MM.1S (cell line): ENCODE results near the gene TAS2R5.

Source experiments
- DNase-seq: peaks from one replicate; pipeline ENCODE4 v3.0.0-alpha.2; 2015
- H2AFZ ChIP-seq: fragments of 300-600 bp; sonication (generic); 2 replicates; pipeline ENCODE4 v1.6.0; 2016; ENCODE audit warnings: antibody characterized with exemption, low read length
- H3F3A ChIP-seq: fragments of 300-600 bp; sonication (generic); 2 replicates; pipeline ENCODE4 v1.6.1; 2016; ENCODE audit warnings: mild to moderate bottlenecking, antibody characterized with exemption, low read length, moderate library complexity, mixed read lengths; ENCODE audit not compliant: insufficient read depth
- H3K27ac ChIP-seq: fragments of 300-600 bp; sonication (generic); 2 replicates; pipeline ENCODE4 v1.5.1; 2016; ENCODE audit warnings: mild to moderate bottlenecking, low read length
- H3K27me3 ChIP-seq: fragments of 300-600 bp; sonication (generic); replicated peaks from 2 replicates; pipeline ENCODE4 v1.6.0; 2016; ENCODE audit warnings: low read length; ENCODE audit not compliant: insufficient read depth
- H3K36me3 ChIP-seq: fragments of 300-600 bp; sonication (generic); replicated peaks from 2 replicates; pipeline ENCODE4 v1.6.1; 2016; ENCODE audit warnings: mild to moderate bottlenecking, low read length, mixed read lengths; ENCODE audit not compliant: insufficient read depth
- H3K4me1 ChIP-seq: fragments of 300-600 bp; sonication (generic); 2 replicates; pipeline ENCODE4 v1.6.1; 2016; ENCODE audit warnings: low read length, mixed read lengths
- H3K4me2 ChIP-seq: fragments of 300-600 bp; sonication (generic); 2 replicates; pipeline ENCODE4 v1.6.0; 2016; ENCODE audit warnings: low read depth, low read length
- H3K4me3 ChIP-seq: fragments of 300-600 bp; sonication (generic); 2 replicates; pipeline ENCODE4 v1.5.1; 2016; ENCODE audit warnings: low read length, mixed read lengths
- H3K79me2 ChIP-seq: fragments of 300-600 bp; sonication (generic); 2 replicates; pipeline ENCODE4 v1.6.1; 2016; ENCODE audit warnings: mixed run types, low read length, mixed read lengths
- H3K9ac ChIP-seq: fragments of 300-600 bp; sonication (generic); 2 replicates; pipeline ENCODE4 v1.6.1; 2016; ENCODE audit warnings: low read length, mixed read lengths
- H3K9me2 ChIP-seq: fragments of 300-600 bp; sonication (generic); replicated peaks from 2 replicates; pipeline ENCODE4 v1.6.1; 2016; ENCODE audit warnings: mild to moderate bottlenecking, low read length, mixed read lengths; ENCODE audit not compliant: insufficient read depth
- H3K9me3 ChIP-seq: fragments of 300-600 bp; sonication (generic); replicated peaks from 2 replicates; pipeline ENCODE4 v1.6.1; 2016; ENCODE audit warnings: mild to moderate bottlenecking, low read length, mixed read lengths; ENCODE audit not compliant: insufficient read depth
- H4K20me1 ChIP-seq: fragments of 300-600 bp; sonication (generic); 2 replicates; pipeline ENCODE4 v1.6.1; 2016; ENCODE audit warnings: mild to moderate bottlenecking, low read length, moderate library complexity, mixed read lengths; ENCODE audit not compliant: insufficient read depth
- EZH2 ChIP-seq: fragments of 300-600 bp; sonication (generic); optimal IDR thresholded peaks from 2 replicates; pipeline ENCODE3; 2017; ENCODE audit warnings: low read depth, mild to moderate bottlenecking, antibody characterized with exemption, low read length, mixed read lengths
- EZH2phosphoT487 ChIP-seq: fragments of 300-600 bp; sonication (generic); IDR thresholded peaks from 2 replicates; pipeline ENCODE4 v1.6.1; 2018; ENCODE audit warnings: antibody characterized with exemption, low read length
- TF ChIP-seq, protein P1 (sequence below): fragments of 300-600 bp; sonication (generic); IDR thresholded peaks from 2 replicates; pipeline ENCODE4 v1.5.1; 2016; ENCODE audit warnings: antibody characterized with exemption, low read length, mixed read lengths

The TAS2R5 gene, protein sequence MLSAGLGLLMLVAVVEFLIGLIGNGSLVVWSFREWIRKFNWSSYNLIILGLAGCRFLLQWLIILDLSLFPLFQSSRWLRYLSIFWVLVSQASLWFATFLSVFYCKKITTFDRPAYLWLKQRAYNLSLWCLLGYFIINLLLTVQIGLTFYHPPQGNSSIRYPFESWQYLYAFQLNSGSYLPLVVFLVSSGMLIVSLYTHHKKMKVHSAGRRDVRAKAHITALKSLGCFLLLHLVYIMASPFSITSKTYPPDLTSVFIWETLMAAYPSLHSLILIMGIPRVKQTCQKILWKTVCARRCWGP

DNA sequence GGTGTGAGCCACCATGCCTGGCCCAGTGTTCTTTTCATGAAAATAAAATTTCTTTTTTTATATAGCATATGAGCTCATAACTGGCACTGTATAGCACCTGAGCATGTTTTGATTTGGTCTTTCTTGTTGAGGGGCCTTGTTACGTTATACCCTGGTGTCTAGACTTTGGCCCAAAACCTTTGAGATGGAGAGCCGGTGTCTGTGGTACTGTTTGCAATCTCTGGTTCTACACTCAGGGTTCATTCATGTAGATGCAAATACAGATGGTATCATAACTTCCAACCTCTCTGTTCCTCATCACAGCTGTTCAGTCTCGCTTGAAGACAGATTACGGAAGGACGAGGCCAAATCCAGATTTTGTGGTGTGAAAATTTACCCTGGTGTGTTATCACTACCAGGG lies at the start of gene TAS2R5:
Gene TAS2R5, plus strand, starts transcription at position 301 of the 400 bp plus-strand sequence. CDS start 145 bp downstream, outside the sequence.
- H3K4me2 ChIP-seq, result no peak within 1 kb of the TSS
- H3K27me3 ChIP-seq, result no peaks in the 10 kb centered on the region
- TF ChIP-seq EZH2 (no peak), EZH2phosphoT487 (no peak)
- TF ChIP-seq, protein P1, sequence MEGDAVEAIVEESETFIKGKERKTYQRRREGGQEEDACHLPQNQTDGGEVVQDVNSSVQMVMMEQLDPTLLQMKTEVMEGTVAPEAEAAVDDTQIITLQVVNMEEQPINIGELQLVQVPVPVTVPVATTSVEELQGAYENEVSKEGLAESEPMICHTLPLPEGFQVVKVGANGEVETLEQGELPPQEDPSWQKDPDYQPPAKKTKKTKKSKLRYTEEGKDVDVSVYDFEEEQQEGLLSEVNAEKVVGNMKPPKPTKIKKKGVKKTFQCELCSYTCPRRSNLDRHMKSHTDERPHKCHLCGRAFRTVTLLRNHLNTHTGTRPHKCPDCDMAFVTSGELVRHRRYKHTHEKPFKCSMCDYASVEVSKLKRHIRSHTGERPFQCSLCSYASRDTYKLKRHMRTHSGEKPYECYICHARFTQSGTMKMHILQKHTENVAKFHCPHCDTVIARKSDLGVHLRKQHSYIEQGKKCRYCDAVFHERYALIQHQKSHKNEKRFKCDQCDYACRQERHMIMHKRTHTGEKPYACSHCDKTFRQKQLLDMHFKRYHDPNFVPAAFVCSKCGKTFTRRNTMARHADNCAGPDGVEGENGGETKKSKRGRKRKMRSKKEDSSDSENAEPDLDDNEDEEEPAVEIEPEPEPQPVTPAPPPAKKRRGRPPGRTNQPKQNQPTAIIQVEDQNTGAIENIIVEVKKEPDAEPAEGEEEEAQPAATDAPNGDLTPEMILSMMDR, result no peak
- DNase-seq, result no peak
- H3K4me1 ChIP-seq, result no peaks in the 10 kb centered on the region
- H2AFZ ChIP-seq, result no peak within 1 kb of the TSS
- no peaks in the 10 kb centered on the region for H3K79me2 ChIP-seq
- H3K9me3 ChIP-seq, result no peaks in the 10 kb centered on the region
- H3K27ac ChIP-seq, result no peak within 1 kb of the TSS
- no peak within 1 kb of the TSS for H3K4me3 ChIP-seq
- no peaks in the 10 kb centered on the region for H3K36me3 ChIP-seq
- no peaks in the 10 kb centered on the region for H3K9me2 ChIP-seq
- H4K20me1 ChIP-seq, result no peaks in the 10 kb centered on the region
- no peaks in the 10 kb centered on the region for H3F3A ChIP-seq
- no peak within 1 kb of the TSS for H3K9ac ChIP-seq

DNA sequence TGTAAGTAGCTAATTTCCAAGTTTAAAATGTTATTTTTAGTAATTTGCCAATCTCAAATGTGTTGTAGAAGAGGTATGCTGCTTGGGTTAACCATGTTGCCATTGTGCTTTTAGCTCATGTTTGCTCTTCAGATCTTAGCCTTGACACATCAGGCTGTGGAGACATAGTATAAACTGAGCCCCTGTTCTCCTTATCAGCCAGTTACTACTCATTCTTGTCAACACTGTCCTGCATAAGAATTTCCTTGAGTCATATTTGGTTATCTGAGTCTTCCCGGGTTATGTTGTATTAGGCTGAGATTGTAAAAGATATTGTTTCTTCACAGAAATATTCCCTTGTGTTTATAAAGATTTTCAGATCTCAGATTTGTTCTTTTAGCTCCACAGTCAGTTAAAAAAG lies 47.8 kb upstream of the TAS2R5 start:
- Histone ChIP-seq H3K9me2 (no peaks in the 10 kb centered on the region), H3K4me1 (peaks cover 10% of the 10 kb centered on the region), H2AFZ (no peak overlapping the region), H3K9ac (no peak overlapping the region), H3K4me2 (no peak overlapping the region), H3K9me3 (no peaks in the 10 kb centered on the region), H3F3A (peaks cover 6% of the 10 kb centered on the region), H3K27me3 (no peaks in the 10 kb centered on the region), H3K27ac (no peak overlapping the region), H3K4me3 (no peak overlapping the region), H3K79me2 (peaks cover 50% of the 10 kb centered on the region), H3K36me3 (peaks cover 19% of the 10 kb centered on the region; the same call in 1 of the 2 replicates), H4K20me1 (no peaks in the 10 kb centered on the region)
- no peak for TF ChIP-seq EZH2phosphoT487
- TF ChIP-seq, protein P1, result no peak
- TF ChIP-seq EZH2, result no peak
- no peak for DNase-seq

DNA sequence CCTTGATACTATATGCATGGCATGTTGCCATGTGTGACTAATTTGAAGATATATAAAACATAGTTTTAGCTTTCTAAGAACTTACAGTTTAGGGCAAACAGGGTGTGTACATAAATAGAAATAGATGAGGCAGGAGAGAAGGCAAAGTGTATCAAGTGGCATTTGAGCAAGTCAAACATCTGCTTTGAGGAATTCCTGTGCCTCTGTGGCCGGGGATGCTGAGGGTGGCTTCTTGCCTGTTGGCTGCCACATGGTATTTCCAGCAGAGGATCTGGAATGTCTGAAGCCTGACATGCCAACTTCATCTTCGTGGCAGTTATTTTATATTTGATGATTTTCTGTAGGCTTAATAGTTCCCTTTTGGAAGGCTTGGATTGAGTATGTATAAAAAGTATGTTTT lies 45.9 kb upstream of the TAS2R5 start:
- no peaks in the 10 kb centered on the region for H4K20me1 ChIP-seq
- H3K79me2 ChIP-seq, result peaks cover 40% of the 10 kb centered on the region
- H3K9ac ChIP-seq, result no peak overlapping the region
- H3K27me3 ChIP-seq, result no peaks in the 10 kb centered on the region
- H3K36me3 ChIP-seq, result peaks cover 30% of the 10 kb centered on the region; the same call in 1 of the 2 replicates
- no peak overlapping the region for H2AFZ ChIP-seq
- H3K9me2 ChIP-seq, result no peaks in the 10 kb centered on the region
- H3F3A ChIP-seq, result no peaks in the 10 kb centered on the region; the same call in 1 of the 2 replicates
- no peak overlapping the region for H3K4me3 ChIP-seq
- H3K27ac ChIP-seq, result no peak overlapping the region
- H3K4me2 ChIP-seq, result no peak overlapping the region
- H3K4me1 ChIP-seq, result peaks cover 6% of the 10 kb centered on the region
- DNase-seq, result no peak
- H3K9me3 ChIP-seq, result no peaks in the 10 kb centered on the region
- TF ChIP-seq EZH2 (no peak), EZH2phosphoT487 (no peak)
- TF ChIP-seq, protein P1, result no peak
